DOHH2 (cell line): Measurements from ENCODE around the gene PPP1R14C.

ENCODE experiments used
- EZH2phosphoT487 ChIP-seq: fragments of 200-600 bp; sonication (generic); IDR thresholded peaks from 2 replicates; pipeline ENCODE4 v1.6.1; 2017; ENCODE audit warnings: borderline replicate concordance, mild to moderate bottlenecking, antibody characterized with exemption, low read length, moderate library complexity, mixed read lengths
- TF ChIP-seq, protein P1 (sequence below): fragments of 200-600 bp; sonication (generic); IDR thresholded peaks from one replicate; pipeline ENCODE4 v1.5.1; 2014; ENCODE audit warnings: antibody characterized with exemption, mild to moderate bottlenecking, low read depth, low read length; ENCODE audit not compliant: poor library complexity, severe bottlenecking

DNA sequence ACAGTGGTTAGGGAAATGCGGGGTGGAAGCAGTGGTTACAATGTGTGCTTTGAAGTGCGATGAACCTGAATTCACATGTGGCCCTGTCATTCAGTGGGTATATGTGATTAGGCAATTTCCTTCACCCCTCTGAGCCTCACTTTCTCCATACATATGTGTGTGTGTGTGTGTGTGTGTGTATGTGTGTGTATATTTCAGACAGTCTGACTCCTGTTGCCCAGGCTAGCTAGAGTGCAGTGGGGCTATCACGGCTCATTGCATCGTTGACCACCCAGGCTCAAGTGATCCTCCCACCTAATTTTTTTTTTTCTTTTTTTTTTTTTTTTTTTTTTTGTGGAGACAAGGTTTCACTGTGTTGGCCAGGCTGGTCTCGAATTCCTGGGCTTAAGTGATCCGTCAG lies 6.3 kb downstream of the PPP1R14C start:
- TF ChIP-seq, protein P1, sequence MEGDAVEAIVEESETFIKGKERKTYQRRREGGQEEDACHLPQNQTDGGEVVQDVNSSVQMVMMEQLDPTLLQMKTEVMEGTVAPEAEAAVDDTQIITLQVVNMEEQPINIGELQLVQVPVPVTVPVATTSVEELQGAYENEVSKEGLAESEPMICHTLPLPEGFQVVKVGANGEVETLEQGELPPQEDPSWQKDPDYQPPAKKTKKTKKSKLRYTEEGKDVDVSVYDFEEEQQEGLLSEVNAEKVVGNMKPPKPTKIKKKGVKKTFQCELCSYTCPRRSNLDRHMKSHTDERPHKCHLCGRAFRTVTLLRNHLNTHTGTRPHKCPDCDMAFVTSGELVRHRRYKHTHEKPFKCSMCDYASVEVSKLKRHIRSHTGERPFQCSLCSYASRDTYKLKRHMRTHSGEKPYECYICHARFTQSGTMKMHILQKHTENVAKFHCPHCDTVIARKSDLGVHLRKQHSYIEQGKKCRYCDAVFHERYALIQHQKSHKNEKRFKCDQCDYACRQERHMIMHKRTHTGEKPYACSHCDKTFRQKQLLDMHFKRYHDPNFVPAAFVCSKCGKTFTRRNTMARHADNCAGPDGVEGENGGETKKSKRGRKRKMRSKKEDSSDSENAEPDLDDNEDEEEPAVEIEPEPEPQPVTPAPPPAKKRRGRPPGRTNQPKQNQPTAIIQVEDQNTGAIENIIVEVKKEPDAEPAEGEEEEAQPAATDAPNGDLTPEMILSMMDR = no peak
- TF ChIP-seq EZH2phosphoT487 = no peak
